ENCODE measurements around the gene EVX2. TPM values are rescaled to one million over a fixed set of nuclear protein-coding genes. Genes with fewer than 3 reads are reported as not detected.
A peak's percentile ranks its signal among the peaks of the same experiment; 100 is the strongest.

Gene EVX2
- total and polyA plus RNA-seq, 9 of the 15 experiments (the other 6 are each of a cell fraction or from before 2014, with no cell fraction given): not detected

- Histone ChIP-seq H3K9me3 (replicated peaks; ENCODE audit: control insufficient read depth, insufficient read depth, low read depth, low read length) (peaks cover 6% of the 10 kb centered on the region), H3K4me3 (no peak overlapping the region), H3K36me3 (ENCODE audit: control insufficient read depth, insufficient read depth, low read length) (no peaks in the 10 kb centered on the region), H3K4me1 (replicated peaks in 1 of 2; ENCODE audit: control insufficient read depth in 2 of 2, insufficient read depth in 2 of 2, low read length in 2 of 2) (peaks cover 0 to 27% of the 10 kb centered on the region in 2 experiments; a peak in 2 of 5 replicates), H3K9ac (ENCODE audit: insufficient read depth in 1 of 2, low read depth in 2 of 2, low read length in 2 of 2) (no peak overlapping the region), H3K79me2 (ENCODE audit: control insufficient read depth, insufficient read depth, low read length) (no peaks in the 10 kb centered on the region), H3K27me3 (ENCODE audit: control insufficient read depth in 2 of 2, insufficient read depth in 2 of 2, low read length in 2 of 2) (peaks cover 62 to 87% of the 10 kb centered on the region in 2 experiments), H3K9me1 (ENCODE audit: control insufficient read depth, insufficient read depth, low read length) (no peaks in the 10 kb centered on the region), H2AFZ (ENCODE audit: low read depth, low read length) (no peak overlapping the region), H4K20me1 (replicated peaks; ENCODE audit: control insufficient read depth, insufficient read depth, low read length) (peaks cover 4% of the 10 kb centered on the region; the same call in 1 of the 2 replicates), H3K27ac (ENCODE audit: extremely low read depth, low read depth, low read length) (no peak overlapping the region), H3K4me2 (ENCODE audit: insufficient read depth, low read length) (no peak overlapping the region)
- in situ Hi-C loops (cut with MboI): loop anchor here (10.0 to 25.0 kb wide), 2 partner anchors 661 to 1049 kb away; no protein-coding TSS in a partner anchor
- WGBS (ENCODE audit: insufficient coverage, low coverage, missing lambda C conversion rate): 6% methylated on average over 46 of the region's 46 CpGs
- FAIRE-seq: peak; percentile 57
- DNase-seq (ENCODE audit: extremely low read depth in 1 of 4, low spot score in 3 of 4): peak in 3 of 4 experiments; percentile 25 to 67 (median 54)
- intact Hi-C loops (cut with micrococcal nuclease): loop anchor here (1.0 to 2.0 kb wide), 4 partner anchors 396 to 775 kb away; no protein-coding TSS in a partner anchor
- CTCF ChIA-PET (ENCODE audit: low intra/inter-chr PET ratio): interaction anchor here (0.7 to 3.5 kb wide), 9 partner anchors 121 to 1055 kb away, joined by 3 to 14 read pairs (median 4); no protein-coding TSS in a partner anchor
- POLR2A ChIA-PET: interaction anchor here (0.6 kb wide), 1 partner anchor 547 kb away, joined by 3 read pairs; no protein-coding TSS in a partner anchor
- BruUV-seq (replicated peaks): no TSS peak
- ATAC-seq: peak; percentile 75
- no peak for TF ChIP-seq SAFB2 (IDR thresholded peaks at IDR 0.05; ENCODE audit: borderline replicate concordance, low read depth, low read length, severe bottlenecking)
- no peak for TF ChIP-seq CREB1 (IDR thresholded peaks at IDR 0.05)
- TF ChIP-seq CREB1 (CRISPR knock-in tag; IDR thresholded peaks at IDR 0.05): no peak
- peak; percentile 72 to 76 (median 75) for TF ChIP-seq CTCF (IDR thresholded peaks at IDR 0.05 in 2 of 3, conservative IDR thresholded peaks at IDR 0.05 in 1 of 3; ENCODE audit: insufficient read depth in 2 of 3, low read depth in 1 of 3, low read length in 3 of 3)
- no peak for TF ChIP-seq GABPB2 (CRISPR knock-in tag; conservative IDR thresholded peaks at IDR 0.05)
- TF ChIP-seq REST (IDR thresholded peaks at IDR 0.05; ENCODE audit: borderline replicate concordance): peak; percentile 64; the same call in 1 of the 2 replicates
- TF ChIP-seq REST (CRISPR knock-in tag; IDR thresholded peaks at IDR 0.05; ENCODE audit: low read depth): no peak
- no peak for TF ChIP-seq NCOR1 (IDR thresholded peaks at IDR 0.05)
- no peak for TF ChIP-seq PTTG1 (tag; IDR thresholded peaks at IDR 0.05; ENCODE audit: low read depth)
- peak; percentile 75; the same call in 1 of the 2 replicates for TF ChIP-seq STAG1 (CRISPR knock-in tag; IDR thresholded peaks at IDR 0.05; ENCODE audit: borderline replicate concordance)
- 0 out of 2 replicates have a peak, but pooled peaks have one; percentile 56 for TF ChIP-seq ARID2 (IDR thresholded peaks at IDR 0.05)
These were observed 2.4 kb upstream of the EVX2 start for GRCh38 chr2:176085861-176086771.
